Measurements from ENCODE around the gene DYNC2H1. TPM values are rescaled to one million over a fixed set of nuclear protein-coding genes. Genes with fewer than 3 reads are reported as not detected.

Gene DYNC2H1
- total and polyA plus RNA-seq, 8 donors: 1.2 to 63.7 (median 14.4) TPM

GRCh38 chr11:103420593-103420992 lies 311.4 kb downstream of the DYNC2H1 start:
- no peaks in the 10 kb centered on the region for H3K36me3 ChIP-seq
- no peak overlapping the region for H3K27ac ChIP-seq
- H3K9me3 ChIP-seq: no peaks in the 10 kb centered on the region
- intact Hi-C loops (cut with DNase I; ENCODE audit: low total_unique reads): no loop called here
- no peaks in the 10 kb centered on the region for H3K27me3 ChIP-seq
- 81 to 94% (median 90%) methylated on average over 2 of the region's 2 CpGs for WGBS, 5 donors
- DNase-seq: no peak
- TF ChIP-seq CTCF (IDR thresholded peaks at IDR 0.05): no peak
- TF ChIP-seq POLR2AphosphoS5 (IDR thresholded peaks at IDR 0.05): no peak
- no peak for TF ChIP-seq EP300 (IDR thresholded peaks at IDR 0.05)
- TF ChIP-seq POLR2A (IDR thresholded peaks at IDR 0.05): no peak
- no peak overlapping the region for H3K4me3 ChIP-seq
- H3K4me1 ChIP-seq: no peaks in the 10 kb centered on the region

DNA sequence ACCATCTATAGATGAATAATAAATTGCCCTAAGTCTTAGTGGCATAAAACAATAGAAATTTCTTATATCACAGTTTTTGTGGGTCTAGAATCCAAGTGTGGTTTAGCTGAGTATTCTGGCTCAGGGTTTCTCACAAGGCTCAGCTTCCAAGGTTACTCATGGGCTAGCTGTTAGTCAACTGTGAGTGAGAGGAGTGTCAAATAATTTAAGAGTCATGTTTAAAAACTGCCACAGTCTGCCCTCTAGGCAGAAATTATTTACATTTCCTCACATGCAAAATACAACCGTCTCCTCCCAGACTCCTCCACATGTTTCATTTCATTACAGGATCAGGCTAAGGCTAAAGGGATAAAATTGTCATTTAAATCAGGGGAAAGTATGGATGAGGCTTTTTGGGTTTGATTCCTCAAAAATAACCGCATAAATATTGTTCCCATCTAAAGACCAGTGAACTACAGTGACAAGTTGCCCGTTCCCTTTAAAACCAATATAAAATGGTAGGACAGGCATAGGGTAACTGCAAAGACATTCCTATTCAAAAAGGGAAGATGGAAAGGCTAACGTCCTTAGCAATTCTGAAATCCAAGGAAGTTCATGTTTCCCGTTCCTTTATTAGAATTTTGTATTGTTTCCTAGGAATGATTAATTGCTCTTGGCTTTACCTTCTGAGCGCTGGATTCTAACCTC lies 324.3 kb downstream of the DYNC2H1 start:
- intact Hi-C loops (cut with DNase I; ENCODE audit: low total_unique reads): no loop called here
- Histone ChIP-seq H3K27ac (no peak overlapping the region), H3K27me3 (no peaks in the 10 kb centered on the region), H3K4me1 (no peaks in the 10 kb centered on the region), H3K9me3 (no peaks in the 10 kb centered on the region), H3K4me3 (no peak overlapping the region), H3K36me3 (peaks cover 0 to 9% (median 0%) of the 10 kb centered on the region in 4 donors)
- no peak for TF ChIP-seq POLR2A (IDR thresholded peaks at IDR 0.05)
- TF ChIP-seq EP300 (IDR thresholded peaks at IDR 0.05): no peak
- TF ChIP-seq POLR2AphosphoS5 (IDR thresholded peaks at IDR 0.05): no peak
- TF ChIP-seq CTCF (IDR thresholded peaks at IDR 0.05): no peak
- DNase-seq: peak in 1 of 2 donors; percentile 16
- whole genome bisulfite sequencing, 5 donors: 59 to 65% (median 60%) methylated on average over 6 of the region's 6 CpGs

- H3K36me3 ChIP-seq: peaks cover 0 to 9% (median 0%) of the 10 kb centered on the region in 4 donors
- intact Hi-C loops (cut with DNase I; ENCODE audit: low total_unique reads): no loop called here
- no peak for TF ChIP-seq EP300 (IDR thresholded peaks at IDR 0.05)
- TF ChIP-seq CTCF (IDR thresholded peaks at IDR 0.05): no peak
- H3K9me3 ChIP-seq: no peaks in the 10 kb centered on the region
- no peak overlapping the region for H3K4me3 ChIP-seq
- H3K4me1 ChIP-seq: no peaks in the 10 kb centered on the region
- H3K27me3 ChIP-seq: no peaks in the 10 kb centered on the region
- 0 to 55% (median 24%) methylated on average over 1 of the region's 1 CpG for WGBS, 5 donors
- no peak overlapping the region for H3K27ac ChIP-seq
- no peak for DNase-seq
These were observed 324.8 kb downstream of the DYNC2H1 start for GRCh38 chr11:103434073-103434411.

DNA sequence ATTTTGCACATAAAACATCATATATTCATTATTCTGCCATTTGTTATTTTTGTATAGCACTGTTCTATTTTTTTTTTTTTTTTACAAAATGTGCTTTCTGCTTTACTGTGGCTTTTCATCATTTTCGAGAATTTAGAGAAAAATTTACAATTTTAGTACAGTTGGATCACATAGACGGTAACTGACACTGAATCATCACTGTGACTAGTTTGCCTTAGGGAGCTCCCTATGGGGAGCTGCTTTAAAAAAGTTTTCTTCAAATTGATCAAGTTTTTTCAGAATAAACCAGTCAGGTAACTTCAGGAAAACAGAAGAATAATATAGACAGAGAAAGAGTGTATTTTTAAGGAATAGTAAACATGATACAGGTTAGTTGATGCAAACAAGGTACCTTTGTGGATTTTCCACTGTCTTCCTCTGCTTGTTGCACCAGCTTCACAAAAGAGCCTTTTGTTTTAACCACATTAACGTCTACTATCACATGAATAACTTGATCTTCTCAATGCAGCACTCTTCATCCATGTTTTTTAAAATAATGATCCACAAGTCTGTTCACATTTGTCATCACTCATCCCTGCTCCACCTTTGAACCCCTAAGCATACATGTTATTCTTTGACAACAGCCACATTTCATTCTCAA lies 327.0 kb downstream of the DYNC2H1 start:
- Histone ChIP-seq H3K27ac (no peak overlapping the region), H3K27me3 (no peaks in the 10 kb centered on the region), H3K4me3 (no peak overlapping the region), H3K36me3 (peaks cover 0 to 9% (median 0%) of the 10 kb centered on the region in 4 donors), H3K4me1 (no peaks in the 10 kb centered on the region), H3K9me3 (no peaks in the 10 kb centered on the region)
- DNase-seq: no peak
- TF ChIP-seq POLR2A (IDR thresholded peaks at IDR 0.05) (no peak), CTCF (IDR thresholded peaks at IDR 0.05) (no peak), POLR2AphosphoS5 (IDR thresholded peaks at IDR 0.05) (no peak), EP300 (IDR thresholded peaks at IDR 0.05) (no peak)
- 84 to 90% (median 89%) methylated on average over 3 of the region's 3 CpGs for WGBS, 5 donors
- intact Hi-C loops (cut with DNase I; ENCODE audit: low total_unique reads): no loop called here
